NCI-H1048 (cell line): ENCODE data around the gene MOV10L1.
"Not testable (repeated sequence)": the region's sequence is repeated elsewhere in the genome, so short reads cannot be mapped to it uniquely, and the experiment has no call there.

Experiments
- DNase-seq: peaks from one replicate; lab custom pipeline; 2025; lab: John Stamatoyannopoulos, UW

Gene MOV10L1

DNA sequence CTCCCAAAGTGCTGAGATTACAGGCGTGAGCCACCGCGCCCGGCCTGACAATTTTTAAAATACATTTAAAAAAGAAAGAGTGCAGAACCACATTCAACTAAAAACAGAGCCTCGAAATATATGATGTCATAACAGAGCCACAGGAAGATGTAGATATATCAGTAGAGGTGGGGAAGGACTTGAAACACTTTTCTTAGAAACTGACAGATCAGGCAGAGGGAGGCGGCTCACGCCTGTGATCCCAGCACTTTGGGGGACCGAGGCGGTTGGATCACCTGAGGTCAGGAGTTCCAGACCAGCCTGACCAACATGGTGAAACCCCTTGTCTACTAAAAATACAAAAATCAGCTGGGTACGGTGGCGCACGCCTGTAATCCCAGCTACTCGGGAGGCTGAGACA lies 11.6 kb upstream of the MOV10L1 start:
- DNase-seq = no peak

DNA sequence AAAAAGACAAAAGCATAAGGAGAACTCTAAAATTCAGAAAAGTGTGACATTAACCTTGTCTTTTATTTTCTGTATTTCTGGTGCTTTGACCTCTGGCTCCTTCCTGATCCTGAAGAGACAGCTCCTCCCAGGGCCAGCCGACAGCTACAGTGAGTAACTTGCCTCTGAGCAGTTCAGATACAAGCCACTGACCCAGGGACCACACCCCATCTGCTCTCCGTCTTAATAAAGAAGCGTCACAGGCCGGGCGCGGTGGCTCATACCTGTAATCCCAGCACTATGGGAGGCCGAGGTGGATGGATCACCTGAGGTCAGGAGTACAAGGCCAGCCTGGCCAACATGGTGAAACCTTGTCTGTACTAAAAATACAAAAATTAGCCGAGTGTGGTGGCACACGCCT lies 11.0 kb upstream of the MOV10L1 start:
- DNase-seq = no peak

- no peak for DNase-seq
These were observed 9.7 kb upstream of the MOV10L1 start for GRCh38 chr22:50080077-50080465.

DNA sequence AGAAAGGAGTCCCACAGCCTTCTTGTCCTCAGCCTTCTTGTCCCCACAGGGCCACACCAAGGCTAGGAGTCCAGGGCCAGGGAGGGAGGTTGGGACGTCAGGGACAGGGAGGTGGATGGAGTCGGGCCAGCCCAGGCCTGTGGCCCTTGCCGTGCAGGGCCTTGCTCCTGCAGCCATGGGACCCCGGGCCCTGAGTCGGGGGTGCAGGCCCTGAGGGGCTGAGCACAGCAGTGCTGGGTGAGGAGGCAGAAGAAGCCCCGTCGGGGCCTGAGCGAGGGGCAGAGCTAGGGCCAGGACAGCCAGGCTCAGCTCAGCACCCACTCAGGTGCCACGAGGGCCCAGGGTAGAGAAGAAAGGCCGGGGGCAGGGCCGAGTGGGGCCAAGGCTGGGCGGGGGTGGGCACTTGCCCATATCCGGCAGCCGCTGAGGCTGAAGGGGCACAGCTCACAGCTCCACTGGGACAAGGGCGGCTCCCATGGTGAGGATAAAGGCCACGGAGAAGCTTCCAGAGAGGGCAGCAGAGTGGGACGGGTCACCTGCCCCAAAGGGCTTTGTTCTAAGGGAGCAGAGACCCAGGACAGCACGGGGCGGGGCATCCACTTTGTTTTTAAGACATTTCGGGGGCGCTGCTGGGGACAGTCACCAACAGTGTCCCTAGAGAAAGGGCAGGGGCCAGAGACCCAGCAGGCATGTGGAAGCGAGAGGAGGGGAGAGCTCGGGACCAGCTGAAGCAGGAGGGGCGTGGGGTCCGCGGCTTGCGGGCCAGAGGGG lies 8.2 kb upstream of the MOV10L1 start:
- DNase-seq = no peak

GRCh38 chr22:50082197-50082715 lies 7.5 kb upstream of the MOV10L1 start:
- DNase-seq = no peak

DNA sequence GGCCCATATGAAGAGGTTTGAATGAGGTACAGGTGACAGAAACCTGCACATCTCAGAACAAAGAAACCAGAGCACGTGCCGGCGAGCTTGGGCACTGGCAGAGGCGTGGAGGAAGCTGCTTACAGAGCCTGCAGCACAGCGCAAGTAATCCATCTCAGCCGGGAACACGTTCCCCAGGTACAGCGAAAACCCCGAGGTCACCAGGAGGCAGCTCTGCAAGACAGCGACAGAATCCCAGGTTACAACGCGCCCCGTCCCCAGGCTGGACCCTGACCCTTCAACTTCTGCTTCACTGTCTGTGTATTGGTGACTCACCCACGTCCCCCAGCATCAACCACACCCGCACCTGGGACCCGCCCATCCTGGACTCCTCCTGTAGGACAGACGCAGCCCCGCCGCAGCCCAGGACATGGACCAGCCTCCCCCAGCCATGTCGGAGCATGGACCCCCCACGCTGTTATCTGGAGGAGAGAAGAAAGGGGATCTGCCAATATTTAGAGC lies 6.8 kb upstream of the MOV10L1 start:
- no peak for DNase-seq

DNA sequence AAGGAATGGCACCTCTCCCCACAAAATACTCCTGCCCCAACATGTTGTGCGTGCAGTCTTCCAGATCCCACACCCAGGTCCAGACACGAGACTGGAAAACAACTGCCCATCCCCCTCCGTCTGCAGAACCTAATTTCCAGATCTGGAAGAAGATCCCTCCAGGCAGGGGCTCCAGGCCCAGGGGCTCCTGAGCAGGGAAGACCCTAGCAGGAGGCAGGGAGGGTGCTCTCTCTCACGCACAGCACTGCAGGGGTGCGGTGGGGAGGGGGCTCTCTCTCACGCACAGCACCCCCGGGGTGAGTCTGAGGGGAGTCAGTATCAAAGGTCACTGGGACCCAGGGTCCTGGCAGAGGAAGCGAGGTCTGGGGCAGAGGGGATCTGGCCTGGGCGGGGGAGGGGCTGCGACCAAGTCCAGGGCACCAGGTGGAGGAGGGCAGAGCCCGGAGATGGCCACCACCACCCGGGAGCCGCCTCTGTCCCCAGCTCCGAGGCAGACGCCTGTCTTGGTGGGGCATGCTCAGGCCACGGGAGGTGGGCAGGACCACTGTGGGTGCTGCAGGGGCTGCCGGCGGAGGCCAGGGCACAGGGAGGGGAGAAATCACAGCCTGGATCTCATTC lies 6.2 kb upstream of the MOV10L1 start:
- no peak for DNase-seq

DNA sequence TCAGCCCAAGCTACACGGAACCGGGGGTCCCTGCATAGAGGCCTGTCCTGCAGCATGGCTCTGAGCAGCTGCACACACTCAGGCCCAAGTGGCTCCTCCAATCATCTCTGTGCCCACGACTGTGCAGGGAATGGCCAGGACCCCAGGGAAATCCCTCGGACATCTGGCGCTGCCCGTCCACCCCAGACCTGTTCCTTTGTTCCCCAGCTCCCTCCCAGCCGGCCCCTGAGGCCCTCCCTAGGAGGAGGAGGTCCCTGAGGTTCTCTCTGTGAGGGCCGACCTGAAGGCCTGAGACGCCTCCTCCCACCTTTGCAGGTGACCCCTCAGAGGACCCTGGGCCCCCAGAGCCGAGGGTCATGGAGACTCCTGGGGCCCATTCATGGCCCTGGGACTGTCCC lies 5.7 kb upstream of the MOV10L1 start:
- DNase-seq = no peak

DNA sequence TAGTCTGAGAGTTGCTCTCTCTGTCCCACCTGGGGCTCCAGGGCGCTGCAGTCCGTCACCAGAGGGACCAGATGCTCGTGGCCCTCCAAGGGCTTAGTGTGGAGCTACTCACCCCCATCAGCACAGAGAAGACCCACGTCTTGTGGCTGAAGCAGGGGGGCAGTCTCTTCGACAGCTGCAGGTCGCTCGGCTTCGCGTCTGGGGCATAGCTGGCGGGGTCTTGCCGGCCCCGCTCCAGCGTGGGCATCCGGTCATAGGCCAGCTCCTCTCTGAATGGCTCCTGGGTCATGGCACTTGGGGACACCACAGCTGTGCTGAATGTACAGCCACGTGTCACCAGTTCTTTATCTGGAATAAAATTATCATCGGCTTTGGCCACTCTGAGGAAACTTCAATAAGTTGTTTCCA lies 5.2 kb upstream of the MOV10L1 start:
- no peak for DNase-seq

- no peak for DNase-seq
These were observed 4.4 kb upstream of the MOV10L1 start, which contains the start of gene MLC1 for GRCh38 chr22:50085211-50085972. Gene MLC1, minus strand, starts transcription at chr22:50085426. Its CDS starts 524 bp downstream, at chr22:50084902.

GRCh38 chr22:50086526-50086925 lies 3.3 kb upstream of the MOV10L1 start:
- DNase-seq = no peak

- DNase-seq = not testable (repeated sequence)
These were observed 2.8 kb upstream of the MOV10L1 start for GRCh38 chr22:50086975-50087374.

- DNase-seq = no peak
These were observed 2.2 kb upstream of the MOV10L1 start for GRCh38 chr22:50087646-50088045.

GRCh38 chr22:50088096-50088495 lies 1.7 kb upstream of the MOV10L1 start:
- DNase-seq = no peak

- no peak for DNase-seq
These were observed 575 bp upstream of the MOV10L1 start for GRCh38 chr22:50089231-50089630.

DNA sequence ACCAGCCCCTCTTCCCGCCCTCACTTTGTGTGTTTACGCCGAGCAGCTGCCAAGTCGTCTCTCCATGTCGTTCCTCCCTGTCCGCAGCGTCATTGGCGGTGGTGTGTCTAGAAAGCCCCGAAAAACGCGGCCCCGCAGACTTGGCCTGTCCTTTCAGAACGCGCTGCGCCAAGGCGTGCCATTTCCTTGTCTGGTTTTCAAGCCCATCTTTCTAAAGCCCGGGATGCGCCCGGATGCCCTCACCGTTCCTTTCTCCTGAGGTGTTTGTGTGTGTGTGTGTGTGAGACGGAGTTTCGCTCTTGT lies 557 bp downstream of the MOV10L1 start:
- DNase-seq = no peak

DNA sequence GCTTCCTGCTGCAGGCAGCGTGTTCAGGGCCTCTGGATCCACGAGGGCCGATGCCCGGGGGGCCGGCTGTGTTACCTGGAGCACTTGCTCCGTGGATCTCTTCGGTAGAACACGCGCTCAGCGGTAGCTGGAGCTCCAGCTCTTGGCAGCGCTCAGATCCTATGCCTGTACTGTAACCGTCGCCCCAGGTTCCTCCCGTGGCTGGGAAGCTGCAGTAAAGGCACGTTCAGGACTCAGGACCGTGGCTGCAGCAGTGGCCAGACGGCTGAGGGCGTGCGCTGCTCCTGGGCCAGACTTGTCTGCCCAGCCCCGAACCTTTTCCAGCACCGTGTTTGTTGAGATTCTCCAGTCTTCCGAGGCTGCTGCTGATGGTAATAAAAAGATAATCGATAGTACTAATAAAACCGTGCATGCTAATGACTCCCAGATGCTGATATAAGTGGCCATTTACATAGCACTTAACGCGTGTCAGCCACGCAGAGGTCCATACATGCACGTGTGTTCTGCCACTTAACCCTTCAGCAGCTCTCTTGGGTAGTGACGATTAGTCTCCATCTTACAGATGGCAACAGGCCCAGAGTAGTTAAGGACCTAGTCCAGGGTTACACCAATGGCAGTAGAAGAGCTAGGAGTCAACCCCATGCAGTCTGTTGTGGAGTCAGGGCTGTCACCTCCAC lies 1.4 kb downstream of the MOV10L1 start:
- DNase-seq = no peak

GRCh38 chr22:50092342-50092741 lies 2.5 kb downstream of the MOV10L1 start:
- no peak for DNase-seq

GRCh38 chr22:50098052-50098451 lies 8.2 kb downstream of the MOV10L1 start:
- no peak for DNase-seq

- no peak for DNase-seq
These were observed 12.2 kb downstream of the MOV10L1 start for GRCh38 chr22:50101870-50102565.

GRCh38 chr22:50102946-50103345 lies 13.1 kb downstream of the MOV10L1 start:
- no peak for DNase-seq

- no peak for DNase-seq
These were observed 14.3 kb downstream of the MOV10L1 start for GRCh38 chr22:50104141-50104544.
